ENCODE data around the gene EXOSC10. TPM values are rescaled to one million over a fixed set of nuclear protein-coding genes. Genes with fewer than 3 reads are reported as not detected.

Gene EXOSC10
- total RNA-seq, 1 donor from 2014 or later = 47.7 TPM

GRCh38 chr1:11134251-11134897, 34.7 kb upstream of the EXOSC10 start:
- intact Hi-C loops (cut with DNase I) = no loop called here
- Histone ChIP-seq H3K9me3 (no peaks in the 10 kb centered on the region), H3K4me1 (no peaks in the 10 kb centered on the region), H3K27ac (no peak overlapping the region), H3K36me3 (peaks cover 95% of the 10 kb centered on the region), H3K4me3 (no peak overlapping the region), H3K27me3 (ENCODE audit: low read depth) (no peaks in the 10 kb centered on the region)
- DNase-seq (no peak), ATAC-seq (no peak)
- no peak for TF ChIP-seq CTCF (IDR thresholded peaks at IDR 0.05)

- H3K4me1 ChIP-seq = no peaks in the 10 kb centered on the region
- H3K27me3 ChIP-seq (ENCODE audit: low read depth) = no peaks in the 10 kb centered on the region
- H3K9me3 ChIP-seq = no peaks in the 10 kb centered on the region
- H3K27ac ChIP-seq = no peak overlapping the region
- intact Hi-C loops (cut with DNase I) = no loop called here
- DNase-seq (no peak), ATAC-seq (no peak)
- TF ChIP-seq CTCF (IDR thresholded peaks at IDR 0.05) = no peak
- no peak overlapping the region for H3K4me3 ChIP-seq
- H3K36me3 ChIP-seq = peaks cover 95% of the 10 kb centered on the region
Observed at GRCh38 chr1:11132563-11133293, 33.1 kb upstream of the EXOSC10 start.

- DNase-seq (no peak), ATAC-seq (no peak)
- Histone ChIP-seq H3K4me3 (no peak overlapping the region), H3K4me1 (no peaks in the 10 kb centered on the region), H3K27me3 (ENCODE audit: low read depth) (no peaks in the 10 kb centered on the region), H3K27ac (no peak overlapping the region), H3K36me3 (peaks cover 98% of the 10 kb centered on the region), H3K9me3 (no peaks in the 10 kb centered on the region)
- TF ChIP-seq CTCF (IDR thresholded peaks at IDR 0.05) = no peak
- intact Hi-C loops (cut with DNase I) = no loop called here
Observed at GRCh38 chr1:11131816-11132215, 32.1 kb upstream of the EXOSC10 start.

- no peak overlapping the region for H3K4me3 ChIP-seq
- intact Hi-C loops (cut with DNase I) = no loop called here
- no peaks in the 10 kb centered on the region for H3K4me1 ChIP-seq
- ATAC-seq (no peak), DNase-seq (no peak)
- H3K36me3 ChIP-seq = peaks cover 98% of the 10 kb centered on the region
- H3K27ac ChIP-seq = no peak overlapping the region
- H3K27me3 ChIP-seq (ENCODE audit: low read depth) = no peaks in the 10 kb centered on the region
- no peak for TF ChIP-seq CTCF (IDR thresholded peaks at IDR 0.05)
- H3K9me3 ChIP-seq = no peaks in the 10 kb centered on the region
Observed at GRCh38 chr1:11130406-11130805, 30.7 kb upstream of the EXOSC10 start.

GRCh38 chr1:11129649-11130390, 30.2 kb upstream of the EXOSC10 start:
- Histone ChIP-seq H3K4me3 (no peak overlapping the region), H3K27ac (no peak overlapping the region), H3K27me3 (ENCODE audit: low read depth) (no peaks in the 10 kb centered on the region), H3K36me3 (peaks cover 98% of the 10 kb centered on the region), H3K9me3 (no peaks in the 10 kb centered on the region), H3K4me1 (no peaks in the 10 kb centered on the region)
- intact Hi-C loops (cut with DNase I) = no loop called here
- TF ChIP-seq CTCF (IDR thresholded peaks at IDR 0.05) = no peak
- DNase-seq (no peak), ATAC-seq (no peak)

All from lower lobe of right lung (tissue), 2 donors.